HFF-Myc (cell line): ENCODE measurements around the gene PRLHR.

Experiments
- DNase-seq: peaks from one replicate; pipeline ENCODE4 v3.0.0-alpha.2; 2011; ENCODE audit warnings: low read depth; ENCODE audit errors: extremely low read depth
- H3K4me3 ChIP-seq: replicated peaks from 2 replicates; pipeline ENCODE4 v1.5.1; 2011; ENCODE audit warnings: low read depth, mild to moderate bottlenecking, control low read depth, low read length
- TF ChIP-seq, protein P1 (sequence below): IDR thresholded peaks from 2 replicates; pipeline ENCODE4 v1.5.1; 2012; ENCODE audit warnings: mild to moderate bottlenecking, low read depth, low read length, control low read depth; ENCODE audit errors: missing control alignments

The PRLHR gene

GRCh38 chr10:118565301-118566075, 30.0 kb downstream of the PRLHR start:
- TF ChIP-seq, protein P1, sequence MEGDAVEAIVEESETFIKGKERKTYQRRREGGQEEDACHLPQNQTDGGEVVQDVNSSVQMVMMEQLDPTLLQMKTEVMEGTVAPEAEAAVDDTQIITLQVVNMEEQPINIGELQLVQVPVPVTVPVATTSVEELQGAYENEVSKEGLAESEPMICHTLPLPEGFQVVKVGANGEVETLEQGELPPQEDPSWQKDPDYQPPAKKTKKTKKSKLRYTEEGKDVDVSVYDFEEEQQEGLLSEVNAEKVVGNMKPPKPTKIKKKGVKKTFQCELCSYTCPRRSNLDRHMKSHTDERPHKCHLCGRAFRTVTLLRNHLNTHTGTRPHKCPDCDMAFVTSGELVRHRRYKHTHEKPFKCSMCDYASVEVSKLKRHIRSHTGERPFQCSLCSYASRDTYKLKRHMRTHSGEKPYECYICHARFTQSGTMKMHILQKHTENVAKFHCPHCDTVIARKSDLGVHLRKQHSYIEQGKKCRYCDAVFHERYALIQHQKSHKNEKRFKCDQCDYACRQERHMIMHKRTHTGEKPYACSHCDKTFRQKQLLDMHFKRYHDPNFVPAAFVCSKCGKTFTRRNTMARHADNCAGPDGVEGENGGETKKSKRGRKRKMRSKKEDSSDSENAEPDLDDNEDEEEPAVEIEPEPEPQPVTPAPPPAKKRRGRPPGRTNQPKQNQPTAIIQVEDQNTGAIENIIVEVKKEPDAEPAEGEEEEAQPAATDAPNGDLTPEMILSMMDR = no peak
- no peak for DNase-seq
- no peak overlapping the region for H3K4me3 ChIP-seq

DNA sequence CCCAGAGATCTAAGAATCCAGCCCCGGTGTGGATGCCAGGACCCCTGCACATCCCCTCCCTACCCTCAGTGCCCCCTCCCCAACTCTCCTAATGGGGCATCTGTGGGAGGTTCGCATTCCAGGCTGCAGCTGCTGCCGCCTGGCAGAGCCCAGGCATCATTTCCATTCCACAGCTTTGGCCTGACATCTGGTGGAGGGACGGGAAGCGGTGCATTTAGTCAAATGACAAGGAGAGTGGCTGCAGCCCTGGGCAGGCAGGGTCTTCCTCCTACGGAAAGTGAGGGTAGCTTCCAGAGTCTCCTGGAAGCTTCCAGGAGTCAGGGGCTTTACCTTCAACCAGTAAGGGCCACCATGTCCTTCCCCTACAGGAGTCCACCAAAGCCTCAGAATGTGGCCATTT, 30.8 kb downstream of the PRLHR start:
- TF ChIP-seq, protein P1 = no peak
- DNase-seq = no peak
- H3K4me3 ChIP-seq = no peak overlapping the region

DNA sequence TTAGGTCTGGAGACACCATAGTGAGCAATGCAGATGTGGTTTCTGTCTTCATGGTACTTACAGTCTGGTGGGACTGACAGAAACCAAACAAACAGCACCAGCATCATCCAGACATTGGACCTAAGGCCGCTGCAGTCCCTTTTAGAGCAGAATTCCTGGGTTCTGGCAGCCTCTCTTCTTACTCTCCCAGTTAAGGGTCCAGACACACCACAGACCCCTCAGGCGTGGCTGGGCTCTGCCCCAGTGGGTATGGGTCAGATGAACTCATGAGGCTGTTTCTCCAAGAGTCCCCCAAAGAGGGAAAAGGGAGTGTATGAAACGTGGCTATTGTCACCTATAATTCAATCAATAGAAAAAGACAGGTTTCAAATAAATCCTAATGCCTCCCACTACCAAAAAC, 31.3 kb downstream of the PRLHR start:
- TF ChIP-seq, protein P1 = no peak
- H3K4me3 ChIP-seq = no peak overlapping the region
- DNase-seq = no peak

DNA sequence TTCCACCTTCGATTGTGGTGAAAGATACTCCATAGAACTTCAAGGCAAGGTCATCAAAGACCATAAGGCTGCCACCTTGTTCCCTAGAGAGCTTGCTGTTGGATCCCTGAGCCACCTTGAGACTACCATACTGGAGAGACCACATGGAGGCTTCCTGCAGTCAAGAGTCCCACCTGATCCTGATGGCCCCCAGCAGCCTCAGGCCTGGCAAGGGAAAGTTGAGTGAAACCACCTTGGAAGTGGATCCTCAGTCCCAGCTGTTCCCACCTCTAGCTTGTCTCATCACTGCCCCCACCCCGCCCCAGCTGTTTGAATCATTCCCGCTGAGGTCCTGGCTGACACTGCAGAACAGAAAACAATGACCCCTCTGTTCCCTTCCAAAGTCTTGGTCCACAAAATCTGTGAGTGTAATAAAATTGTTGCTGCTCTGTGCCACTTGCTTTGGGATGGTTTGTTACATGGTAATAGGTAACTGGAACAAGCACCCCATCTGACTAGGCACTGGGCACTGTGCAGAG, 32.0 kb downstream of the PRLHR start:
- DNase-seq = no peak
- H3K4me3 ChIP-seq = no peak overlapping the region
- TF ChIP-seq, protein P1 = no peak

DNA sequence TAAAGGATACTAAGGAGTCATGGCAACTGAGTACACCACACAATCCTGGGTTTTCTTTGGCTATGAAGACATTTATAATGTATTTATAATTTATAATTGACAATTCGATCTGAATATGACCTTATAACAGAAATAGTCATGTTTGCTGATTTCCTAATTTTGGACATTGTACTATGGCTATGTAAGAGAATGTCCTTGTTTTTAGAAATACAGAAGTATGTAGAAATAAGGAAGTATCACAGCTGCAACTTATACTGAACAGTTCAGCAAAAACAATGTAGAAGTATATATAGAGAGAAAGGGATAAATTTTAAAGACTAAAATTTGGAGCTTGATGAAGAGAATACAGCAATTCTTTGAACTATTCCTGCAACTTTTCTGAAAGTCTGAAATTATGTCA, 32.6 kb downstream of the PRLHR start:
- TF ChIP-seq, protein P1 = no peak
- DNase-seq = no peak
- H3K4me3 ChIP-seq = no peak overlapping the region

DNA sequence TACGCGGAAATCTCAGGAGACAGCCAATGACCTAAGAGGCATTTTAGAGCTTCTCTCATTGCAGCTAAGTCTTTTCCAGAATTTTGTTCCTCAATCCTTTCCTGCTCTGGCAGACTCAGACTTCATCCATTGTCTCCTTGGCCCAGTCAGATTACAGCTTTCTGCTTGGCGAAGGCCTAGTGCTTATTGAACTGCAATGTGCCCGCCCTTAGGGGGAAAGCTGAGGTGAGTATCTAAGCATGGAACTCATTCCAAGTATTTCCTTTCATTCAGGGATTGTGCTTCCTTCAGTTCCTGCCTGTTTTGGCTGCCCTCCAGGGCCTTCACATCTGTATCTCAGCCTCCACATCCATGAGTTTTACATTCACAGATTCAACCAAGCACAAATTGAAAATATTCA, 37.5 kb downstream of the PRLHR start:
- no peak overlapping the region for H3K4me3 ChIP-seq
- no peak for DNase-seq
- TF ChIP-seq, protein P1 = no peak
